ENCODE data around the gene NDRG2.
"Not testable (repeated sequence)": the region's sequence is repeated elsewhere in the genome, so short reads cannot be mapped to it uniquely, and the experiment has no call there.

NDRG2 gene

DNA sequence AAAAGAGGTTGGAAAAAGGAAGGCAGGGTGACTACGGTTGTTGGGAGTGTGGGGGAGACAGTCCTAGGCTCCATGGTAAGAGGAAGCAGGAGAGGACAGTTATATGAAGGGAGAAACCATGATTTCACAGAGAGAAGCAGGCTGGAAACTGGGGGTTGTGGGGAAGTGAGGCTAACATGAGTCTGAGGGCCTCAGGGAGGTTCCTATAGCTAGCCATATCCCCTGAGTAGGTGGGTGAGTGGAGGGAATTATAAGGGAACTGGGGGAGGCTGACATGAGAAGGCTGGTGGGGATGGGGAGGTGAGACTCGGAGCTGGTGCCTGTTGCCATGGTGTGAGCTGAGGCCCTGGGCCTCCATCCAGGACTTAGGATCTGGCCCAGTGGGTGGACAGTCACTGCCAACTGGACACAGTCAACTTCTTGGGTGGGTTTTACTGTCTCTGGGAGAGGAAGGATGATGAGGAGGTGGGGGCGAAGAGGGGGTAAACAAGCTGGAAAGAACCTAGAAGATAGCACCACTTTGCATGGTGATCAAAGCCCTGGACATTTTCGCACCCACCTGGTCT lies 8.4 kb upstream of the NDRG2 start:
- DNase-seq, result no peak

DNA sequence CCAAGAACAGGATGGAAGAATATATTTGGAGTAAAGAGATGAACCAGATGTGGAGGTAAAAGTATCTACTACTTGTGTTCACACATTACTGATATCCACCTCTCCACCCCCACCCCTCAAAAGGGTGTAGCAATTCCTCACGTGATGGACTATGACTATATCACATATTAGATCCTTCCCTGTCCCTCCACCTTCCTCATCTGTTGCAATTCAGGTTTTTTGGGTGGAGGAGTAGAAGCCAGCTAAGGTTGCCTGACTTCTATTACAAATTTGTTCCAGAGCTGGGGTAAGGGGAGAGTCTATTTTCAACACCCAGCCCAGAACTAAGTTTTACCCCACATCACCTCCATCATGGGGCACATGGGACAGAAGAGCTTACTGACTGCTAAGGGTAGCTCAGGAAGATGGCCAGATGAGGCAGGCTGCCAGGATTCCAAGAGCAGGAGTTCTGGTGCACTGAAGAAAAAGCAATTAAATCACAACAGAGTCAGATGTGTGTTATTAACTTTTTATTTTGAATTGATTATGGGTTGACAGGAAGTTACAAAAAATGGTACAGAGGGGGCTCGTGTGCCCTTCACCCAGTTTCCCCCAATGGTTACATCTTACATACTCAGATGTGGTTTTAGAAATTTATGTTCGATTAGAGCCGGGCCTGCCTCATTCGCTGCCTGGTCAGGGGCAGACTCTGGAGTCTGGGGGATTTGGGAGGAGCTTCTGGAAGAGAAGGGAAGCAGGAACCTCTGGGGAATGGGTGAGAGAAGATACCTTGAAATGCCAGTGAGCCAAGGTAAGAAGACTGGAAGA lies 7.7 kb upstream of the NDRG2 start:
- no peak for DNase-seq

DNA sequence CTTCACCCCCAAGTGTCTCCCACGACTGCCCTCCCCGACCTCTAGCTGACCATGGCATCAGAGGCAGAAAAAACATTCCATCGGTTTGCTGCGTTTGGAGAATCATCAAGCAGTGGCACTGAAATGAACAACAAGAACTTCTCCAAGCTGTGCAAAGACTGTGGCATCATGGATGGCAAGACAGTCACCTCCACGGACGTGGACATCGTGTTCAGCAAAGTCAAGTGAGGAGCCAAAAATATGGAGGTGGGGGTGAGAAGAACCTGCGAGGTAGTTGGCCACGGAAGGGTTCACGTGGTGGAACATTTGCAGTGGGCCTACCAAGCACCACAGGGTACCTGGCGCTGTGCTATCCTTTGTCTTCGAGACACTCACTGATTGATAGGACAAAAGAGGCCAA lies 5.7 kb upstream of the NDRG2 start:
- DNase-seq, result no peak

DNA sequence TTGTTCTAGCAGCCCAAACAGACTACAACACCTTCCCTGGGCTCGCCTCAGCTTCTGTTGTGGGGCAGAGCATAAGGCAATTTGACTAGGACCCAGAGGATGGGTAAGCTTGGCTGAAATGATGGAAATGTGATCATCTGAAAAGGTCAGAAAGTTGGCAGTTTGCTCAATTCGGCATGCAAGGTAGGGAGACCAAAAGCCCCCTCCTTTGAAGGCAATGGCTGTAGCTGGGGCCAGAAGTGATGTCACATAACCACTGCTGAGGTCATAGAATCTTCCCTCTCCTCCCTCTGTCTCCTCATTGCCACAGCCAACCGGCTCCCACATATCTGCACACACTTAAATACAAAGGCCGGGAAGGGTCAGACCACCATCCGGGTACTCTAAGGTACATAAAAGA lies 5.1 kb upstream of the NDRG2 start, which contains the start of gene TPPP2:
TPPP2 (plus strand) TSS at position 301 of the 400 bp plus-strand sequence. CDS start 365 bp downstream, outside the sequence.
- no peak for DNase-seq

DNA sequence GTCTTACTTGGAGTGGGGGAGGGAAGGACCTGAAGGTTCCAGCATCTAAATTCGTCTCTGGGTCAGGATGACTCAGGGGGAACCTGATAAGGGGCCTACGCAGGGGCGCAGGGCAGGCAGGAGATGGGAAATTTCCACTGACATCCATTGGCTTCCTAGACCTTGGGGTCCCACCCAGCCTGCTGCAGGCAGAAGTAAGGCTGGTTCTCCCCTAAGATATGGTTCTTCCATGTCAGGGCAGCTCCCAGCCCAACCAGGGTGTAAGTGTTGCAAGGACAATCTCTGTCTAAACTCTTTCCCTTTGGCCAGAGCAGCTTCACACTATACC lies 2.1 kb upstream of the NDRG2 start:
- DNase-seq, result no peak

DNA sequence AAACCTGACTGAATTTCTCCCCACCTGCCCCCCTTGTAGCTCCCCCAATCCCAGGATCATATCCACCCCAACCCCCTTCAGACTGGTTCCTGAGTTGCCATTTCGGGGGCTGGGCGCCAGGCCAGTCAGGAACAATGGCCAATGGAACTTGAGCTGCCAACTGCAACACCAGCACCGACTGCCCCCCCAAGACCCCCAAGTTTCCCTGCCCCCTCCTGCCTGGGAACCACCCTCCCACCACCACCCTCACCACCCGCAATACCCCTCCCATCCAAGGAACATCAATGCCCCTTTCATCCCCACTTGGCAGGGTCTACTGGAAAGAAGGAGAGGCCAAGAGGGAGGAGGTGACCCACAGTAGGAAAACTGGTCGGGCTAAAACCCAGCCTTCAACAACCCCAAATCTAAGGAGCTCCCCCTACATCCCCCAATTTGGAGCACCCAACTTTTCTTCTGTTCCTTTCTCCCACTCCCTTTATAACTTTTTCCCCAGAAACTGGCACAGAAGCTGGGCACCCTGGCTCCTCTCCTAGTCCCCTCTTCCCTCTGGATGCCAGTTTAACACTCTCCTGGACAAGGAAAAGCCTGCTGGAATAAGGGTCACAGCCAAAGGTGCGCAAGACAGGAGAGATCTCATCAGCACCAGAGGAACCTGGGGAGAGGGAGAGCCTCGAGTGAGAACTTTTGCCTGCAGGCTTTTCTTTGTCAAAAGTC lies 1.6 kb upstream of the NDRG2 start:
- peak; percentile 88 to 93 for DNase-seq

DNA sequence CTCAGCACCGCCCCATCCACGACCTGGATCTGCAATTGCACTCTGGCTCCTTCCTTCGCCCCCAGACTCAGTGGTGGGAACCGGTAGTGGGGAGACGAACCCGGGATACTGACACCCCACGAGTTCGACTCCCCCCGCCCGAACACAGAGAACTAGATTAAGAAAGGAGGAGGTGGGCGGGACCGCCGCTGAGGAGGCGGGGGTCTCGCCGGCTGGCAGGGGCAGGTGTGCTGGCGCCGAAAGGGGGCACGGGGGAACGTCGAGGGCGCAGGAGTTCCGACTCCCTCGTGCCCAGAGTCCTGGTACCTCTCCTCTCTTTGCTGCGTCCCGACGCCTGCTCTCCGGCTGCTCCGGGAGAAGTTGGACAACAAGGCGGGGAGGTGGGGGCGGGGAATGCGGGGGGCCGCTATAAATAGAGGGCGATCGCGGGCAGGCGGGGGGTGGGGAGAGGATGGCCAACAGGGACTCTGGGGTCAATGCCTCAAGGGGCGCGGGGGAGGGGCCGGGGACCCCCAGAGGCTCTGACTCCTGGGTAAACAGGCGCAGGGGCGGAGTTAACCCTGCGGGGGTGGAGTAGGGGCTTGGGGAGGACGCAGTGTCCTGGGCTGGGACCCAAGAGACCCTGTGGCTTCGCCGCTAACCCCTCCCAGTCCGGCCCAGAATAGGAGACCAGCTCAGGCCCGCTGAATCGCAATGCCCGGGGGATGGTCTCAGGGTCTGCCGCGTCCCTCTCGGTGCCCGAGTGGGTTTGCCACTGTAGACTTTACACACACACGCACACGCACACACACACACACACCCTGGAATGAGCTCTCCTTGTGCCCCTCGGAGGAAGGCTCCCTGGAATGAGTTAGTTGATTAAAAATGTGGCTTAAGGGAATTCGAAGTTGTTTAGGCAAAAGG lies 761 bp upstream of the NDRG2 start:
- DNase-seq, result peak; percentile 83 to 88

DNA sequence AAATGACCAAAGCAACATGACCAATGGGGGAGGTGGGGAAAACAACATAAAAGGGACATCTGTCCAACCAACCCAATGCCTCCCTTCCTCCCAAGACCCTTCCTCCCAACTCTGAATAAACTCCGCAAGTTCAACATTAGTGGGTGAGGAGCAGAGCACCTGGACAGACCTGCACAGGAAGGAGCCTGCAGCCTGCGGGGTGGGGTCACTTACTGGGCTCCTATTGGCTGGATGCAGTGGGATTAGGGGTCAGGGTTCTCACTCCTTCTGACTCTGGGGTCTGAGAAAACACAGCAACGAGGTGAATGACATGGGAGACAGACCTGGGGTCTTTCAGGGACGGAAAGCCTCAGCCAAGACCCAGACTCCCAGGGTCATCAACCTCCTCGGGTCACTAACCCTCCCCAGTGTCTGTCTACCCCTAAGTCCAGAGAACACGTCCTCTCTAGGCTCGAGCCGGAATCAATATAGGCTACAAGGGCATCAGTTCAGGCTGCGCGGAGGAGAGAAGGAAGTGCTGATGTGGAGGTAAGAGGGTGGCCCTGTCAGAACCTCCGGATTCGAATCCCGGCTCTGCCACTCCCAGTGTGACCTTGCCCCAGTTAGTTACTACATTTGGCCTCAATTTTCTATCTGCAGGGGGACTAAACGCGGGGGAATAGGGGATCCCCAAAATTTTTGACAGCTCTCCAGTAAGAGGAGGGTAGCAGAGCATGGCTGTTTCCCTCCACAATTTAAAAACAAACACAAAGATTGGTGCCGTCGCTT lies 860 bp downstream of the NDRG2 start:
- no peak for DNase-seq

DNA sequence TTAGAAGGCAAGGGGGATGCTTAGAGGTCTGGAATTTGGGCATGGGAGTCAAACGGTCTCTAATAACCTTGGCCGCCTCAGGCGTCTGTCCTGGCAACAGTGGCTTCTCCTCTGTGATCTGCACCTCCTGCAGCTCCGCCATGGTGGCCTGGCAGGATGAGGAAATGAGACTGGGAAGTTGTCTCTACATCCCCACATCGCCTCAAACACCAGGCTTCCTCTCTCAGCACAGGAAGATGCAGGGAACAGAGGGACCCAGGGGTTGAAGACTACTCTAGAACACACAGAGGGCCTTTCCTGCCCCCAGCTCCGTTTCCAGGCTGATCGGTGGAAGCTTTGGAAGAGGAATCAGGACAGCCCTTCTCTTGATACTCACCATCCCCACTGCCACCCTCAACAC lies 1.7 kb downstream of the NDRG2 start:
- peak in 1 of 2 donors; percentile 14 for DNase-seq

DNA sequence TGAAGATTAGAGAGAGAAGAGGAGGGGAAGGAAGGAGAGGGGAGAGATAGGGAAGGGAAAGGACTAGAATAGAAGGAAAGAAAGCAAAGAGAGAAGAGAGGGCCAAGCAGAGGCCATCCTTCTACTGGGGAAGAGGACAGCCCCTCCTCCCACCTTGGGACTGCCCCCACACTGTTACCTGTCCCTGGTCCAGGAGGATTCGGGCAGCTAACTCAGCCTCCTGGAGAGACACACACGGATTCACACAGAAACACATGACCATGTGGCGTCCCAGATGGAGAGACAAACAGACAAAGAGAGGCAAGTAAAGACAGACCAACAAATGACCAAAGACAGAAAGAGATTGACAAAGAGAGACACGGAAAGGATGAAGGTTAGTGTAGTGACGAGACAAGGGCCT lies 2.2 kb downstream of the NDRG2 start:
- DNase-seq, result no peak

DNA sequence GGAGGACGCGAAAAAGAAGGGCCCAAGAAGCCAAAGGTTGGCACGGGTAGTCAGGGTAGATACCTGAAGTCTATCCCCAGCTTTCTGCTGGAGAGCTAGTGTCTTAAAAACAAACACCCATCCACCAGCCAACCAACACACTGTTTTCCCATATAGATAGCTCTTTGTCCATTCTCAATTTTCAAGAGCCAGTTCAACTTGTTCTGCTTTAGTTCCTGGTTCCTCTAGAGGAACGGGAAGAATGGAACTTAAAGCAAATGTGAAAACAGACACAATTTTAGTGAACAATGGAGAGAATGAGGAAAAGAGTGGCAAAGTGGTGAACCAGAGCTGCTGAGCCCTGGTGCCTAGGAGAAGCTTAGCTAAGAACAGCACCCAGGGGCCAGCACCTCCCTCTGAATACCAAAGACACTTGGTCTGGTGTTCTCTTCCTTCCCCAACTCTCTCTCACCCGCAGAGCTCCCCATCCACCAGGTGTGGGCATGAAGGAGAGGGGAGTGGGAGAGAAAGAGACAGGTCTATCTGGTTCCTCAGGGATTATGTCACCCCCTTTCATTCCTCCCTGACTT lies 3.8 kb downstream of the NDRG2 start:
- no peak for DNase-seq

DNA sequence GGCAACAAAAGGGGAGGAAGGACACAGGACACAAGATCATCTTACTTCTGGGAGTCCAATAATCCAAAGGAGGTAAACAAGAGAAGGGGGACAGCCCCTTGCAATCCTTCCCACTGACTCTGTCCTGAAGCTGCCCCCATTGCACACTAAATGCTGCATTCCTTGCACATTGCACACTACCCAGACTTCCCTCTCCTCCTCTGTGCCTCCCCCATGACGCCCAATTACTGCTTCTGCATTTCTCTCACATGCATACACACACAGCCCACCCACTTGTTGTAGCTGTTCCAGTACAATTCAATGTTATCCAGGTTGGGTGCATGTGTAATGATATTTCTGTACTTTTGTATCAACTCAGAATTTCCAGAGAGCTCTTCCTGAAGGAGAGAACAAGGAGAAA lies 5.5 kb downstream of the NDRG2 start:
- no peak for DNase-seq

DNA sequence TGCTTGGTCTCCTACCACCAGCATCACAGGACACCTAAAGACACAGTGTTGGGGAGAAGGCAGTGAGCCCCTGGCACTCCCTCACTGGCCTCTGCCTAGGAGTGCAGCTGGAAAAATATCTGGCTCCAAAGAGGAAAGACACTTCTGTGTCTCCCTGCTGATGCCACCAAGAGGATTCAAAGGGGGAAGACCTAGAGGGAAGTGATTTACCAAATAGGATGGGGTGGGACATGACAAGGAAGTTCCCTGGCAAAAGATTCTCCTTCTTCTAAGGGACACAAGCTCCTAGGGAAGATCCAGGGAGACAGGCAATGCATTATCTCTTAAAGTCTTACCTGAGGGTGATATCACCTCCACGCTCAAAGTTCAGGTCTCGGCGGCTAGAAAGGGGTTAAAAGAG lies 6.1 kb downstream of the NDRG2 start:
- DNase-seq, result no peak

DNA sequence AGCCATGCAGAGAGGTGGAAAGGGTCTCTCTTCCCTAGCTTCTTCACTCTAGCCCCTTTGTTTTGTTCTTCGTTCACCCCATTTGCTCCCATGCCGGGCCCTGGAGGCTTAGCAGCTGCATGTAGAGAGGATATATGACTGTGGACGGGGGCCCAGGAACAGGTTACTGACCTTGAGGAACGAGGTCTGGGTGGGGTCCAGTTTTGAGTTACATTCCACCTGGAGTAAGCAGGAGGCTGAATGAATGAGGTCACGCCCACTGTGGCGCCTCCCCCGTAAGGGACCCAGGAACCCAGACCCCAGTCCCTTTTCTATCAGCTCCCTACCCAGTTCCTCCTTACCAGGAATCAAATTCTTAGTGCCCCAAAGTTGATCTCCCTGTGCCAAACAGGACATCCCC lies 6.6 kb downstream of the NDRG2 start:
- no peak for DNase-seq

DNA sequence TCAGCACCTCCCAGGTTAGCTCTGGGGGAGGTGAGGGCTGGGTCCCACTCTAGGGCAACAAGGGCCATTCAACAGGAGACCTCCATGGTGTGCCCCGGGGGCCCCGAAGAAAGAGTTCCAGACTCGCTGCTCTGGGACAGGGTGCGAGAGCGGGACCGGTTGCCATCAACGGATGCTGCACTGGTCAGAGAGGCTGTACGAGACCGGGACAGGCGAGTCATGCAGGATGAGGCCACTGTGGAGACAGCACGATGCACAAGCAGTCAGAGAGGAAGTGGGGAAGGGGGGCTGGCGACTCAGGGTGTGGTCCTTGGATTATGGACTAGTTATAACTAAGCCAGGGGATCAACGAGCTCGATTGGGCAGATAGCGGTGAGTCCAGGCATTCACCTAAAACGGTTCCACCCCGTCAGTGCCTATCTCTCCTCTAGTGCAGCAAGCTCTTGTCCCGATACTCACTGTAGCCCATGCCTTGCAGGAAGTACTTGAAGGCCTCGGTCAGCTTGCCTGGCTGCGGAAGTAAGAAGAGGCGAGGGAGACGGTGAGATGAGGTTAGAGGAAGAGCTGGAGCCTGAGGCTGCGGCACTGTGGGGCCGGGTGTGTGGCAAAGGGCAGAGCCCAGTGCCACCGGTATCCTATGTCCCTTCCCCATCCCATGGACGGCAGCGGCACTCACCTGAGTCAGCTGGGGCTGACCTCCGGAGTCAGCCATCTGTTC lies 7.2 kb downstream of the NDRG2 start:
- DNase-seq, result no peak

DNA sequence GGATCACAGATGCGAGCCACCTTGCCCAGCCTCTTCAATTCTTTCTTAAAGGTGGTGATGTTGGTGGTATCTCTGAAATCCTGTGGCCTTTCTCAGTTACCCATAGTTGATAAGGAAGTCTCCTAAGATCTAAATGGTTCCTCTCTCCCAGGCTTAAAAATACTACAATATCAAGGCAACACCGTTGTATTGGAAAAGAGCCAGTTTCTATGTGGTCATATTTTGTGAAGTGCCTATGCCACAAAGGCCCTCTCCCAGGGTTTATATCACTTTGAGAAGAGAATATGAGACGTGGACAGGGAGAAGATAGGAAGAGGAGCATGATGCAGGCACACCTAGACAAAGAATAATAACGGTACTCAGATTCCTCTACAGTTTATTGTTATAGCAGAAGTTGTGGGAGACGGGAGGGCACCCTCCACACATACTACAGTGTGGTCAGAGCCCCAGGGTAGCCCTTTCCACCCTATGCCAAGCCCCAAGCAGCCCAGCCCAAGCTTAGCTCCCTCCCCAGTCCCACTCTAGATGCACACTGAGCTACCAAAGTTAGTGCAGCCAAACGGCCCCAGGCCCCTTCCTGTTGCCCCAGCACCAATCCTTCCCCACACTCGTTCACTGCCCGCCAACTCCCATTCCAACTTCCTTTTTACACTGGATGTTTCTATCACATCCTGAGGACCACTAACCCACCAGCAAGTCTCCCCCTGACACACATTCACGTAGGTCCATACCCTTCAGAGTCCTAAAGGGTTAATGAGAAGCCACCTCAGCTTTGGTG lies 8.3 kb downstream of the NDRG2 start:
- DNase-seq, result no peak

DNA sequence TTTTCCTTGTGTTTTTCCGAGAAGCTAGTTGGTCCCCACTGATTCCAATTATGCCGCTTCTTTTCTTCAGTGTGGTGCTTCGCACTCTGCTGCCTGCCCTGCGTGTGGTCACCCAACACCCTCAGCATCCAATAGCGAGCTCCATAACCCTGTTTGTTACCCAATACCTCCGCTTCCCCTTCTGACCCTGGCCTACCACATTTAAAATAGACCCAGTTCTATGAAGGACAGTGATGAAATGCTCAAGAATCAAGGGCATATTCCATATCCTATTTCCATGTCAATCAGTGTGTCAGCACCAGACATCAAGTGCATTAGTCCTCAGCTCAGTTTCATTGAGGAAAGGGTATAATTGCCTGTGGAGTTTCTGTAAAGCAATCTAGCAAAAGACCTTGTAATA lies 9.5 kb downstream of the NDRG2 start:
- DNase-seq, result no peak

DNA sequence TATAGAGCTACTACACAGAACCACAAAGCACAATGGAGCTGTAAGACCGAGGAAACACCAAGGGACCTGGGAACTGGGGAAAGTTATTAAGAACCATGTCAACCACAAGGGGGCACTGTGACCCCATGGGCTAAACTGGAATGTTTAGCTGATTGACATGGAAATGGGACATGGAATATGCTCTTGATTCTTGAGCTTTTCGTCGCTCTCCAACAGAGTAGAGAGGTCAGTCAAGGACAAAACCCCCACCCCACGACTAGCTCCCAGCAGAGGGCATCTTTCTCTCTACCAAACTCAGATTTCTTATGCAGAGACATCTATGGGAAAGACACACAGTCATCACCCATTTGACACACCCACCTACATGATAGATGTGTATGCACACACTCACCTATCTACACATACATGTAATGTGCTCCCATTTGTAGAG lies 10.1 kb downstream of the NDRG2 start:
- peak; percentile 88 to 89 for DNase-seq

DNA sequence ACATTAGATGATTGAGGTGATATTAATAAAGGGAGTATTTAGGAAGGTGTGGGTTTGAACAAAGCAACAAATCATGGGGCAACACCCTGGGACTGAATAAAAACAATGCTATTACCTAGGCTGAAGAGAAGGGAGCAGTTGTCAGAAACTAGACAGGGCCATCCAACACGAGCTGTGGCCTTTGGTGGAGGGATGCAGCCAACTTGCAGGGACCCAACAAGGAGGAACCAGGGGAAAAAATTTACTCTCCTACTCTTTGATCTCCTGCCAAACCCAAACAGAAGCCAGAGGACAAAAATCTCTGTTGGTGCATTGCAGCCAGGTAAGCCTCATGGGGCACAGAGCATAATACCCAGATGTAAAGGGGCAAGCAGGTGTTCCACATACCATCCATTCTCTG lies 13.7 kb downstream of the NDRG2 start:
- DNase-seq, result no peak

DNA sequence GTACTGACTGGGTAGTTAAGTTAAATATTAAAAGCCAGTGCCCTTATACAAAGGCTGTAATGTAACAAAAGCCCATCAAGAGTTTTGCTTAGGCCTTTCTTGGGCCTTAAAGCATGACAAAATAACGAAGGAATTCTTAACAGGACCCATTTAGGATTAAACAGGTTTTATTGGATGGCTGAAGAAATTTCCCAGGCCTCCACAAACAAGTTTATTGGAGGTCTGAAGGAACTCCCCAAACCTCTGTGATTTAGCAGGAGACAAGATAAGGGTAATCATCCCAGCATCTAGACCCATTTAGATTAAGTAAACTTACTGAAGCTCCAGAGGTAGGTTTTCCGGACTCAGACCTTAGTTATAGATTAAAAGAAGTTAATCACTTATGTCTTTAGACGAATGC lies 15.1 kb downstream of the NDRG2 start:
- DNase-seq, result not testable (repeated sequence)
